ENCODE measurements around the gene FEZF1.

- no peak for TF ChIP-seq POLR2A (IDR thresholded peaks at IDR 0.05)
- TF ChIP-seq, protein P1, sequence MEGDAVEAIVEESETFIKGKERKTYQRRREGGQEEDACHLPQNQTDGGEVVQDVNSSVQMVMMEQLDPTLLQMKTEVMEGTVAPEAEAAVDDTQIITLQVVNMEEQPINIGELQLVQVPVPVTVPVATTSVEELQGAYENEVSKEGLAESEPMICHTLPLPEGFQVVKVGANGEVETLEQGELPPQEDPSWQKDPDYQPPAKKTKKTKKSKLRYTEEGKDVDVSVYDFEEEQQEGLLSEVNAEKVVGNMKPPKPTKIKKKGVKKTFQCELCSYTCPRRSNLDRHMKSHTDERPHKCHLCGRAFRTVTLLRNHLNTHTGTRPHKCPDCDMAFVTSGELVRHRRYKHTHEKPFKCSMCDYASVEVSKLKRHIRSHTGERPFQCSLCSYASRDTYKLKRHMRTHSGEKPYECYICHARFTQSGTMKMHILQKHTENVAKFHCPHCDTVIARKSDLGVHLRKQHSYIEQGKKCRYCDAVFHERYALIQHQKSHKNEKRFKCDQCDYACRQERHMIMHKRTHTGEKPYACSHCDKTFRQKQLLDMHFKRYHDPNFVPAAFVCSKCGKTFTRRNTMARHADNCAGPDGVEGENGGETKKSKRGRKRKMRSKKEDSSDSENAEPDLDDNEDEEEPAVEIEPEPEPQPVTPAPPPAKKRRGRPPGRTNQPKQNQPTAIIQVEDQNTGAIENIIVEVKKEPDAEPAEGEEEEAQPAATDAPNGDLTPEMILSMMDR (IDR thresholded peaks at IDR 0.05) = no peak
- TF ChIP-seq EP300 (IDR thresholded peaks at IDR 0.05) = no peak
- no peak for TF ChIP-seq POLR2AphosphoS5 (IDR thresholded peaks at IDR 0.05)
These were observed 9.7 kb upstream of the FEZF1 start for GRCh38 chr7:122314284-122314683.

Data from stomach (tissue), 4 donors.